ENCODE measurements around the gene FDXACB1.
"Not testable (repeated sequence)": the region's sequence is repeated elsewhere in the genome, so short reads cannot be mapped to it uniquely, and the experiment has no call there.

The FDXACB1 gene

GRCh38 chr11:111909378-111909777, 30.4 kb upstream of the FDXACB1 start:
- DNase-seq (ENCODE audit: low read depth in 4 of 4, low spot score in 1 of 4) = no peak

- no peak for DNase-seq (ENCODE audit: low read depth in 4 of 4, low spot score in 1 of 4)
Measured at GRCh38 chr11:111908639-111909305, 29.8 kb upstream of the FDXACB1 start.

GRCh38 chr11:111906680-111907079, 27.7 kb upstream of the FDXACB1 start:
- no peak for DNase-seq (ENCODE audit: low read depth in 4 of 4, low spot score in 1 of 4)

GRCh38 chr11:111905411-111905810, 26.4 kb upstream of the FDXACB1 start:
- DNase-seq (ENCODE audit: low read depth in 4 of 4, low spot score in 1 of 4) = no peak

GRCh38 chr11:111886844-111887243, 7.9 kb upstream of the FDXACB1 start:
- DNase-seq (ENCODE audit: low read depth in 4 of 4, low spot score in 1 of 4) = no peak

GRCh38 chr11:111886032-111886431, 7.1 kb upstream of the FDXACB1 start:
- no peak for DNase-seq (ENCODE audit: low read depth in 4 of 4, low spot score in 1 of 4)

GRCh38 chr11:111885053-111885452, 6.1 kb upstream of the FDXACB1 start:
- DNase-seq (ENCODE audit: low read depth in 4 of 4, low spot score in 1 of 4) = not testable (repeated sequence)

DNA sequence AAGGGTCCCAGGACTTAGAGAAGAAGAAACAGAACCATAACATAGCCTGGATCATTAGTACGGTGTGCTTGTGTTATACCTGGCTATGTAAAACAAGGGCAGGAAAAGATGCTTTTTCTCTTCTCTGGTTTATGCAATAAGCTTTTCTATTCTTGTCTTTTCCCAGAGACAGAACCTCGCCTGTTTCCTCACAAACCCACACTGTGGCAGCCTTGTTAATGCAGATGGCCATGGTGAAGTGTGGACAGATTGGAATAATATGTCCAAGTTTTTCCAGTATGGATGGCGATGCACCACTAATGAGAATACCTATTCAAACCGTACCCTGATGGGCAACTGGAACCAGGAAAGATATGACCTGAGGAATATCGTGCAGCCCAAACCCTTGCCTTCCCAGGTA, 3.2 kb upstream of the FDXACB1 start:
- no peak for DNase-seq (ENCODE audit: low read depth in 4 of 4, low spot score in 1 of 4)

GRCh38 chr11:111879637-111879960, 634 bp upstream of the FDXACB1 start:
- DNase-seq (ENCODE audit: low read depth in 4 of 4, low spot score in 1 of 4) = no peak

GRCh38 chr11:111878385-111878848, 548 bp downstream of the FDXACB1 start:
- DNase-seq (ENCODE audit: low read depth in 4 of 4, low spot score in 1 of 4) = no peak

GRCh38 chr11:111871693-111872161, 7.2 kb downstream of the FDXACB1 start:
- no peak for DNase-seq (ENCODE audit: low read depth in 4 of 4, low spot score in 1 of 4)

DNA sequence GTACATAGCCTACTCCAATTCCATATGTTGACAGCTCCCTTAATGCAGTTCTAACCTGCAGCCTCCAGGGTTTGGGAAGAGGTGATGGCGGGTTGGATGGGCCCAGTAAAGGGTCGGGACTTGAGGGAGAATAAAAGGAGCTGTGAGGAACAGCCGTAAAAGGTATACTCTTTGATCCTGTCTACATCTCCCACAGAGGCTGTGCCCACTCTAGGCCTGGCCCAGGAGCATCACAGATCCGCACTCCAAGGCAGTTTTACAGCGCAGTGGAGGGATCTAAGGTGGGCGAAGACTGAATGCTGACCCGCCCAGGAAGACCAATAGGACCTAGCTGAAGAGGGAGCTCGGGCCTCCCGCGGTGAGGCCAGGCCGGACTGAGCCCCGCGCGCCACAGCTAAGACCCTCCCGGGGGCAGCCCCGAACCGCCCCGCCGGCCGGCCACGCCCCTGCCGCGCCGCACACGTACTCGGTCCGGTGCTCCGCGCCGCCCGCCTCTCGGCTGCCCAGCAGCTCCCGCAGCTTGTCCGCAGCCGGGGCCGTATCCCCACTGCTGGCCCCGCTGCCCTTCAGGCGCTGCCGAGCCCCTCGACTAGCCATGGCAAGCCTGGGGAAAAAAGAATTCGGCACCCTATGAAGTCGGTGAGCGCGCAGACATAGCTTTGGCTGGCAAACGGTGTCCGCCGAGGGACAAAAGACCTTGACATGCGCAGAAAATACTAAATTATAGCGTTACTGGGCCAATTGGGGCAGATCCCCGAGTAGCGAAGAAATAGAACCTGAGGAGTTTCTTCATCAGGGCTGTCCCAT, 7.9 kb downstream of the FDXACB1 start, which contains the start of gene ALG9:
ALG9 (minus strand) TSS at position 696 of the 807 bp plus-strand sequence; CDS start at position 597, 99 bp downstream.
- DNase-seq (ENCODE audit: low read depth in 4 of 4, low spot score in 1 of 4) = peak; percentile 77 to 91 (median 84)

DNA sequence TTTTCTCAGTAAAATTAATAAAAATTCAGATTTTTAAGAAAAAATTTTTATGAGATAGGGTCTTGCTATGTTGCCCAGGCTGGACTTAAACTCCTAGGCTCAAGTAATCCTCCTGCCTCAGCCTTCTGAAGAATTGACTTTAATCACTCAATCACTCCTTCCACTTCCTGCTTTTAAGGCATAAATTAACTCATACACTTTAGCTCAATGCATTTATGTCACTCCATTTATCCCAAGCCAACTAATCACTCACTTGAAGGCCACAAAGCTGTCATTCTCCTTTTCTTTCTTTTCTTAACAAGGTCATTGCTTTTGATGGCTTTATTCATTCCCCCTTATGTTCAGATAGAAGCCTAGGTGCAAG, 8.5 kb downstream of the FDXACB1 start:
- no peak for DNase-seq (ENCODE audit: low read depth in 4 of 4, low spot score in 1 of 4)

GRCh38 chr11:111870113-111870512, 8.9 kb downstream of the FDXACB1 start:
- DNase-seq (ENCODE audit: low read depth in 4 of 4, low spot score in 1 of 4) = no peak

- DNase-seq (ENCODE audit: low read depth in 4 of 4, low spot score in 1 of 4) = no peak
Measured at GRCh38 chr11:111860257-111860656, 18.7 kb downstream of the FDXACB1 start.

- no peak for DNase-seq (ENCODE audit: low read depth in 4 of 4, low spot score in 1 of 4)
Measured at GRCh38 chr11:111855506-111855905, 23.5 kb downstream of the FDXACB1 start.

DNA sequence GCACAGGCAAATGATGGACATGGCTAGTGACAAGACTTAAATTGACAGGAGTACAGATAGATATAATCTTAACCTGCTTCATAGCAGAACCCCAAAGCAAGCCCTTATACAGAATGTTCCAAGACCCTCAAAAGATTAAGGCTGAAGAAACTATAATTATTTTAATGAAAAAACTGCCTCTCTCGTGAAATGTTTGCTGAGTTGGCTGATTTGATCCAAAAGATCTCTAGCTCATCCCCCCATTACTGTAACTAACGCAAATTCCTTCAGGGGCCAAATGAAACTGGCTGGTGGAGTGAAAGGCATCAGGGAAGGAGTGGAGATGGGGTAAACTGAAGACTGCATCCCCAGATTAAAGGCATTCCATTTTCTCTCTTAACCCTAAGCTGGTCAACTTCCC, 26.9 kb downstream of the FDXACB1 start:
- DNase-seq (ENCODE audit: low read depth in 4 of 4, low spot score in 1 of 4) = no peak

DNA sequence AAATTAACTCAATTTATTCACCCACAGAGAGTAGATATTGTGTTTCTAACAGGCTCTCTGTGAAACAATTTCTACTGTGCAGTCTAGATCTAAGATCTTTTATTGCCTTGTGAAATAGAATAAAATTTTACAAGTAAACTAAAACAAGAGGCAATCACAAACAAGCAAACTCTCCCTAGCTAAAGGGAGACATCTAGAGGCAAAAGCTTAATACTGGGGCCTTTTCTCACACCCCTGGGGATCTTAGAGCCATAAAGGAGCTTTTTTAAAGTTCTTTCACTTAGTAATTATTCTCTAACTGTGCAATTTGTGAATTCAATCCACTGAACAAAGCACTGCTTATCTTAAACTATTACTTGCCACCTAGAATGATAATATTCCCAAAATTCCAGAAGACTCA, 27.3 kb downstream of the FDXACB1 start:
- DNase-seq (ENCODE audit: low read depth in 4 of 4, low spot score in 1 of 4) = no peak

DNA sequence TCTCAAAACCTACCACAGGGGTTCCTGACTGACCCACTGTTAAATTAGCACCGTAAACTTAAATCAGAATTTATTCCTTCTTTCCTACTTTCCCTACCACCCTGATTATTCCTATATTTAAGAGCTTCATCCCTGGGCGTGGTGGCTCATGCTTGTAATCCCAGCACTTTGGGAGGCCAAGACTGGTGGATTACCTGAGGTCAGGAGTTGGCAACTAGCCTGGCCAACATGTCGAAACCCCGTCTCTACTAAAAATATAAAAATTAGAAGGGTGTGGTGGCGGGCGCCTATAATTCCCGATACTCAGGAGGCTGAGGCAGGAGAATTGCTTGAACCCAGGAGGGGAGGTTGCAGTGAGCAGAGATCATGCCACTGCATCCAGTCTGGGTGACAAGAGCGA, 27.9 kb downstream of the FDXACB1 start:
- no peak for DNase-seq (ENCODE audit: low read depth in 4 of 4, low spot score in 1 of 4)

GRCh38 chr11:111849631-111850030, 29.3 kb downstream of the FDXACB1 start:
- DNase-seq (ENCODE audit: low read depth in 4 of 4, low spot score in 1 of 4) = no peak

- no peak for DNase-seq (ENCODE audit: low read depth in 4 of 4, low spot score in 1 of 4)
Measured at GRCh38 chr11:111846636-111847035, 32.3 kb downstream of the FDXACB1 start.

DNA sequence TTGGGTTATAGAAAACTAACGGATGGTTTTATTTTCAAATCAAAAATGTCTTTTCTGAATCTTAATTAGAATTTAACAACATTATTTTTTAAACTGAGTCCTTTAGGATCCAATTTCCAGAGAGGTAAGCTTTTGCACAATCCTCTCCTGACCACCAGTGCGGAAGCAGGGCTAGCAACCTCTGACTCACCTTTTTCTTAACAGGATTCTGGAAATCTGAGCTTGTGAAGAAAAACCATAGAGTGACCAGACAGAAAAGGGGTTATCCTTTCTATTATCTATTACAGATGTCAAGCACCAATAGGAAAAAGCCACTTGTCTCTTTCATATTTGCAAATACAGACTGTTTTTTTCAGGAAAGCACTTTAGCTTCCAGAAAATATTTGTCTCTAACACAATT, 32.9 kb downstream of the FDXACB1 start:
- DNase-seq (ENCODE audit: low read depth in 4 of 4, low spot score in 1 of 4) = no peak
